ENCODE measurements around the gene EZH2.

Gene EZH2

GRCh38 chr7:148884049-148884298, at the start of gene EZH2:
EZH2 (minus strand) TSS chr7:148884291; CDS start chr7:148847298, 36,993 bp downstream.
- H3K4me3 ChIP-seq (ENCODE audit: low read length), result peak within 1 kb of the TSS; percentile 89
- no peaks in the 10 kb centered on the region for H3K9me3 ChIP-seq (ENCODE audit: control insufficient read depth, insufficient read depth, low read length)
- DNase-seq (ENCODE audit: low read depth, low spot score), result no peak
- WGBS (ENCODE audit: insufficient coverage, insufficient read length), result no CpG with 5 or more reads among the region's 50 CpGs
- H3K27me3 ChIP-seq (ENCODE audit: control insufficient read depth, insufficient read depth, low read length), result no peaks in the 10 kb centered on the region
- no peak within 1 kb of the TSS for H3K27ac ChIP-seq (ENCODE audit: low read length)
- no peaks in the 10 kb centered on the region for H3K36me3 ChIP-seq (ENCODE audit: control insufficient read depth, insufficient read depth, low read length)
- H3K4me1 ChIP-seq (ENCODE audit: control insufficient read depth, insufficient read depth, low read length), result no peaks in the 10 kb centered on the region

- no peak overlapping the region for H3K4me3 ChIP-seq (ENCODE audit: low read length)
- no peaks in the 10 kb centered on the region for H3K27me3 ChIP-seq (ENCODE audit: control insufficient read depth, insufficient read depth, low read length)
- no peak for DNase-seq (ENCODE audit: low read depth, low spot score)
- no peaks in the 10 kb centered on the region for H3K36me3 ChIP-seq (ENCODE audit: control insufficient read depth, insufficient read depth, low read length)
- H3K4me1 ChIP-seq (ENCODE audit: control insufficient read depth, insufficient read depth, low read length), result no peaks in the 10 kb centered on the region
- no peaks in the 10 kb centered on the region for H3K9me3 ChIP-seq (ENCODE audit: control insufficient read depth, insufficient read depth, low read length)
- no peak overlapping the region for H3K27ac ChIP-seq (ENCODE audit: low read length)
- no CpG with 5 or more reads among the region's 5 CpGs for WGBS (ENCODE audit: insufficient coverage, insufficient read length)
Observed at GRCh38 chr7:148931470-148931869, 47.4 kb upstream of the EZH2 start.

- no peak for DNase-seq (ENCODE audit: low read depth, low spot score)
- Histone ChIP-seq H3K4me1 (ENCODE audit: control insufficient read depth, insufficient read depth, low read length) (no peaks in the 10 kb centered on the region), H3K27ac (ENCODE audit: low read length) (no peak overlapping the region), H3K4me3 (ENCODE audit: low read length) (no peak overlapping the region), H3K36me3 (ENCODE audit: control insufficient read depth, insufficient read depth, low read length) (no peaks in the 10 kb centered on the region), H3K27me3 (ENCODE audit: control insufficient read depth, insufficient read depth, low read length) (no peaks in the 10 kb centered on the region), H3K9me3 (ENCODE audit: control insufficient read depth, insufficient read depth, low read length) (no peaks in the 10 kb centered on the region)
- no CpG with 5 or more reads among the region's 10 CpGs for WGBS (ENCODE audit: insufficient coverage, insufficient read length)
Observed at GRCh38 chr7:148930335-148930734, 46.2 kb upstream of the EZH2 start.

- Histone ChIP-seq H3K4me3 (ENCODE audit: low read length) (no peak overlapping the region), H3K9me3 (ENCODE audit: control insufficient read depth, insufficient read depth, low read length) (no peaks in the 10 kb centered on the region), H3K27me3 (ENCODE audit: control insufficient read depth, insufficient read depth, low read length) (no peaks in the 10 kb centered on the region), H3K27ac (ENCODE audit: low read length) (no peak overlapping the region), H3K36me3 (ENCODE audit: control insufficient read depth, insufficient read depth, low read length) (no peaks in the 10 kb centered on the region), H3K4me1 (ENCODE audit: control insufficient read depth, insufficient read depth, low read length) (no peaks in the 10 kb centered on the region)
- no CpG with 5 or more reads among the region's 6 CpGs for WGBS (ENCODE audit: insufficient coverage, insufficient read length)
- DNase-seq (ENCODE audit: low read depth, low spot score), result no peak
Observed at GRCh38 chr7:148929176-148929575, 45.1 kb upstream of the EZH2 start.

GRCh38 chr7:148927123-148928045, 43.3 kb upstream of the EZH2 start:
- H3K9me3 ChIP-seq (ENCODE audit: control insufficient read depth, insufficient read depth, low read length), result no peaks in the 10 kb centered on the region
- H3K4me1 ChIP-seq (ENCODE audit: control insufficient read depth, insufficient read depth, low read length), result no peaks in the 10 kb centered on the region
- WGBS (ENCODE audit: insufficient coverage, insufficient read length), result no CpG with 5 or more reads among the region's 10 CpGs
- H3K27ac ChIP-seq (ENCODE audit: low read length), result no peak overlapping the region
- no peak for DNase-seq (ENCODE audit: low read depth, low spot score)
- H3K36me3 ChIP-seq (ENCODE audit: control insufficient read depth, insufficient read depth, low read length), result no peaks in the 10 kb centered on the region
- H3K4me3 ChIP-seq (ENCODE audit: low read length), result no peak overlapping the region
- H3K27me3 ChIP-seq (ENCODE audit: control insufficient read depth, insufficient read depth, low read length), result no peaks in the 10 kb centered on the region

- no peak overlapping the region for H3K4me3 ChIP-seq (ENCODE audit: low read length)
- WGBS (ENCODE audit: insufficient coverage, insufficient read length), result no CpG with 5 or more reads among the region's 9 CpGs
- H3K27ac ChIP-seq (ENCODE audit: low read length), result no peak overlapping the region
- H3K36me3 ChIP-seq (ENCODE audit: control insufficient read depth, insufficient read depth, low read length), result no peaks in the 10 kb centered on the region
- no peaks in the 10 kb centered on the region for H3K9me3 ChIP-seq (ENCODE audit: control insufficient read depth, insufficient read depth, low read length)
- H3K4me1 ChIP-seq (ENCODE audit: control insufficient read depth, insufficient read depth, low read length), result no peaks in the 10 kb centered on the region
- H3K27me3 ChIP-seq (ENCODE audit: control insufficient read depth, insufficient read depth, low read length), result no peaks in the 10 kb centered on the region
- DNase-seq (ENCODE audit: low read depth, low spot score), result no peak
Observed at GRCh38 chr7:148925836-148926235, 41.7 kb upstream of the EZH2 start.

GRCh38 chr7:148924011-148924410, 39.9 kb upstream of the EZH2 start:
- Histone ChIP-seq H3K4me1 (ENCODE audit: control insufficient read depth, insufficient read depth, low read length) (no peaks in the 10 kb centered on the region), H3K27me3 (ENCODE audit: control insufficient read depth, insufficient read depth, low read length) (no peaks in the 10 kb centered on the region), H3K36me3 (ENCODE audit: control insufficient read depth, insufficient read depth, low read length) (no peaks in the 10 kb centered on the region), H3K9me3 (ENCODE audit: control insufficient read depth, insufficient read depth, low read length) (no peaks in the 10 kb centered on the region), H3K4me3 (ENCODE audit: low read length) (no peak overlapping the region), H3K27ac (ENCODE audit: low read length) (no peak overlapping the region)
- WGBS (ENCODE audit: insufficient coverage, insufficient read length), result no CpG with 5 or more reads among the region's 5 CpGs
- DNase-seq (ENCODE audit: low read depth, low spot score), result no peak

- Histone ChIP-seq H3K4me1 (ENCODE audit: control insufficient read depth, insufficient read depth, low read length) (no peaks in the 10 kb centered on the region), H3K9me3 (ENCODE audit: control insufficient read depth, insufficient read depth, low read length) (no peaks in the 10 kb centered on the region), H3K36me3 (ENCODE audit: control insufficient read depth, insufficient read depth, low read length) (no peaks in the 10 kb centered on the region), H3K27ac (ENCODE audit: low read length) (no peak overlapping the region), H3K4me3 (ENCODE audit: low read length) (no peak overlapping the region), H3K27me3 (ENCODE audit: control insufficient read depth, insufficient read depth, low read length) (no peaks in the 10 kb centered on the region)
- no peak for DNase-seq (ENCODE audit: low read depth, low spot score)
- no CpG with 5 or more reads among the region's 6 CpGs for WGBS (ENCODE audit: insufficient coverage, insufficient read length)
Observed at GRCh38 chr7:148921806-148922205, 37.7 kb upstream of the EZH2 start.

- H3K27me3 ChIP-seq (ENCODE audit: control insufficient read depth, insufficient read depth, low read length), result no peaks in the 10 kb centered on the region
- no peak overlapping the region for H3K4me3 ChIP-seq (ENCODE audit: low read length)
- no peak overlapping the region for H3K27ac ChIP-seq (ENCODE audit: low read length)
- no peaks in the 10 kb centered on the region for H3K9me3 ChIP-seq (ENCODE audit: control insufficient read depth, insufficient read depth, low read length)
- no peaks in the 10 kb centered on the region for H3K4me1 ChIP-seq (ENCODE audit: control insufficient read depth, insufficient read depth, low read length)
- no peak for DNase-seq (ENCODE audit: low read depth, low spot score)
- no peaks in the 10 kb centered on the region for H3K36me3 ChIP-seq (ENCODE audit: control insufficient read depth, insufficient read depth, low read length)
- no CpG with 5 or more reads among the region's 5 CpGs for WGBS (ENCODE audit: insufficient coverage, insufficient read length)
Observed at GRCh38 chr7:148921189-148921588, 37.1 kb upstream of the EZH2 start.

GRCh38 chr7:148919859-148920258, 35.8 kb upstream of the EZH2 start:
- no CpG with 5 or more reads among the region's 6 CpGs for WGBS (ENCODE audit: insufficient coverage, insufficient read length)
- no peak overlapping the region for H3K27ac ChIP-seq (ENCODE audit: low read length)
- DNase-seq (ENCODE audit: low read depth, low spot score), result no peak
- H3K4me3 ChIP-seq (ENCODE audit: low read length), result no peak overlapping the region
- H3K36me3 ChIP-seq (ENCODE audit: control insufficient read depth, insufficient read depth, low read length), result no peaks in the 10 kb centered on the region
- H3K9me3 ChIP-seq (ENCODE audit: control insufficient read depth, insufficient read depth, low read length), result no peaks in the 10 kb centered on the region
- no peaks in the 10 kb centered on the region for H3K27me3 ChIP-seq (ENCODE audit: control insufficient read depth, insufficient read depth, low read length)
- no peaks in the 10 kb centered on the region for H3K4me1 ChIP-seq (ENCODE audit: control insufficient read depth, insufficient read depth, low read length)

GRCh38 chr7:148918058-148918596, 34.0 kb upstream of the EZH2 start:
- Histone ChIP-seq H3K4me3 (ENCODE audit: low read length) (no peak overlapping the region), H3K36me3 (ENCODE audit: control insufficient read depth, insufficient read depth, low read length) (no peaks in the 10 kb centered on the region), H3K9me3 (ENCODE audit: control insufficient read depth, insufficient read depth, low read length) (no peaks in the 10 kb centered on the region), H3K27ac (ENCODE audit: low read length) (no peak overlapping the region), H3K27me3 (ENCODE audit: control insufficient read depth, insufficient read depth, low read length) (no peaks in the 10 kb centered on the region), H3K4me1 (ENCODE audit: control insufficient read depth, insufficient read depth, low read length) (peaks cover 2% of the 10 kb centered on the region; the same call in 1 of the 2 replicates)
- WGBS (ENCODE audit: insufficient coverage, insufficient read length), result no CpG with 5 or more reads among the region's 10 CpGs
- DNase-seq (ENCODE audit: low read depth, low spot score), result no peak

All from iPS DF 6.9 (cell line).